IMR-90 (cell line): Measurements from ENCODE around the gene FRAS1. TPM values are rescaled to one million over a fixed set of nuclear protein-coding genes. Genes with fewer than 3 reads are reported as not detected.

ENCODE experiments used
- ATAC-seq: fragments of 200-7000 bp; cut with Tn5 transposase; 2 replicates; pipeline ENCODE4 v1.9.1; 2020; ENCODE audit warnings: low read depth, mild to moderate bottlenecking, moderate library complexity
- BruUV-seq: library from RNA; stranded (reverse); fragments of 400-500 nt; replicated peaks from 2 replicates; lab custom pipeline; 2021; lab: Mats Ljungman, UMichigan
- CTCF ChIA-PET: fragments of 300-600 bp; formaldehyde crosslinking; extraction: SDS; loops from one replicate; lab custom pipeline; 2021; ENCODE audit warnings: antibody characterized with exemption; lab: Yijun Ruan, JAX
- POLR2A ChIA-PET: fragments of 300-600 bp; sonication (Branson Sonifier 250); formaldehyde crosslinking; loops from one replicate; lab custom pipeline; 2022; ENCODE audit warnings: antibody characterized with exemption; ENCODE audit not compliant: unreplicated experiment; lab: Charles Lee
- DNase-seq: peaks from one replicate; pipeline ENCODE4 v3.0.0; 2013
- H2AFZ ChIP-seq: replicated peaks from 2 replicates; pipeline ENCODE3; 2013; ENCODE audit warnings: low read length, mild to moderate bottlenecking; ENCODE audit not compliant: poor library complexity
- H2AK5ac ChIP-seq: 2 replicates; pipeline ENCODE4 v1.6.1; 2013; ENCODE audit warnings: low read depth, low read length, inconsistent platforms
- H2AK9ac ChIP-seq: replicated peaks from 2 replicates; pipeline ENCODE3; 2013; ENCODE audit warnings: mild to moderate bottlenecking, low read depth, low read length, moderate library complexity; ENCODE audit not compliant: poor library complexity
- H2BK120ac ChIP-seq: 2 replicates; pipeline ENCODE4 v1.6.1; 2013; ENCODE audit warnings: low read depth, low read length, inconsistent platforms
- H2BK15ac ChIP-seq: 3 replicates; pipeline ENCODE4 v1.6.1; 2013; ENCODE audit warnings: low read depth, low read length, inconsistent platforms
- H2BK20ac ChIP-seq: 2 replicates; pipeline ENCODE4 v1.6.1; 2013; ENCODE audit warnings: low read depth, mild to moderate bottlenecking, inconsistent platforms, low read length, moderate library complexity
- H2BK5ac ChIP-seq: 2 replicates; pipeline ENCODE4 v1.6.1; 2013; ENCODE audit warnings: mild to moderate bottlenecking, low read depth, low read length, inconsistent platforms; ENCODE audit not compliant: poor library complexity, severe bottlenecking
- H3K14ac ChIP-seq: replicated peaks from 2 replicates; pipeline ENCODE4 v1.6.1; 2013; ENCODE audit warnings: low read depth, low read length, inconsistent platforms
- H3K18ac ChIP-seq: 2 replicates; pipeline ENCODE4 v1.6.1; 2013; ENCODE audit warnings: low read depth, low read length, control low read depth
- H3K23ac ChIP-seq: 2 replicates; pipeline ENCODE4 v1.6.1; 2013; ENCODE audit warnings: low read depth, low read length, inconsistent platforms
- H3K27ac ChIP-seq: 2 replicates; pipeline ENCODE4 v1.5.1; 2013; ENCODE audit warnings: mild to moderate bottlenecking, control low read depth, low read length; ENCODE audit not compliant: insufficient read depth
- H3K27me3 ChIP-seq: 2 replicates; pipeline ENCODE4 v1.6.1; 2013; ENCODE audit warnings: low read length; ENCODE audit not compliant: control insufficient read depth, insufficient read depth
- H3K36me3 ChIP-seq: 2 replicates; pipeline ENCODE4 v1.6.1; 2013; ENCODE audit warnings: low read length, mixed read lengths; ENCODE audit not compliant: control insufficient read depth, insufficient read depth
- H3K4ac ChIP-seq: 2 replicates; pipeline ENCODE4 v1.6.1; 2013; ENCODE audit warnings: low read depth, low read length, inconsistent platforms
- H3K4me1 ChIP-seq: 2 replicates; pipeline ENCODE4 v1.6.1; 2013; ENCODE audit warnings: low read length, mixed read lengths; ENCODE audit not compliant: control insufficient read depth, insufficient read depth
- H3K4me2 ChIP-seq: 2 replicates; pipeline ENCODE4 v1.6.1; 2013; ENCODE audit warnings: low read depth, mild to moderate bottlenecking, control low read depth, low read length, moderate library complexity
- H3K4me3 ChIP-seq: 2 replicates; pipeline ENCODE4 v1.5.1; 2013; ENCODE audit warnings: low read depth, mild to moderate bottlenecking, control low read depth, low read length, moderate library complexity; ENCODE audit not compliant: insufficient read depth
- H3K56ac ChIP-seq: 2 replicates; pipeline ENCODE4 v1.6.1; 2013; ENCODE audit warnings: low read length, inconsistent platforms; ENCODE audit not compliant: insufficient read depth; ENCODE audit errors: extremely low read depth
- H3K79me1 ChIP-seq, 2 experiments: 2 replicates each; pipeline ENCODE4 v1.6.1; 2013; ENCODE audit warnings: low read length in 2 of 2, inconsistent platforms in 1 of 2, low read depth in 1 of 2
- H3K9ac ChIP-seq: 2 replicates; pipeline ENCODE4 v1.6.1; 2013; ENCODE audit warnings: low read depth, low read length, control low read depth
- H3K9me1 ChIP-seq: 2 replicates; pipeline ENCODE4 v1.6.1; 2013; ENCODE audit warnings: low read length, inconsistent platforms; ENCODE audit not compliant: insufficient read depth
- H3K9me3 ChIP-seq: 2 replicates; pipeline ENCODE4 v1.6.1; 2013; ENCODE audit warnings: low read length; ENCODE audit not compliant: control insufficient read depth, insufficient read depth
- H4K20me1 ChIP-seq: 2 replicates; pipeline ENCODE4 v1.6.1; 2013; ENCODE audit warnings: low read length, inconsistent platforms; ENCODE audit not compliant: insufficient read depth
- H4K5ac ChIP-seq: 2 replicates; pipeline ENCODE4 v1.6.1; 2013; ENCODE audit warnings: mild to moderate bottlenecking, low read depth, low read length, control low read depth
- H4K8ac ChIP-seq, 2 experiments: 2 replicates each; pipeline ENCODE4 v1.6.1; 2013; ENCODE audit warnings: low read depth in 2 of 2, low read length in 2 of 2, control low read depth in 1 of 2, inconsistent platforms in 1 of 2
- H4K91ac ChIP-seq: 2 replicates; pipeline ENCODE4 v1.6.1; 2013; ENCODE audit warnings: low read depth, low read length, inconsistent platforms; ENCODE audit not compliant: insufficient read depth
- BHLHE40 ChIP-seq: fragments of 150-350 bp; IDR thresholded peaks from 2 replicates; pipeline ENCODE4 v1.6.1; 2016; ENCODE audit warnings: mild to moderate bottlenecking, low read depth, low read length
- CHD1 ChIP-seq: IDR thresholded peaks from 2 replicates; pipeline ENCODE4 v1.6.1; 2012; ENCODE audit warnings: low read depth, low read length, improper control_type of control experiment
- FOS ChIP-seq: fragments of 150-350 bp; IDR thresholded peaks from 2 replicates; pipeline ENCODE4 v1.6.1; 2016; ENCODE audit warnings: low read depth, low read length
- MAFK ChIP-seq: IDR thresholded peaks from 2 replicates; pipeline ENCODE4 v1.6.1; 2012; ENCODE audit warnings: low read depth, low read length, improper control_type of control experiment
- MAZ ChIP-seq: IDR thresholded peaks from 2 replicates; pipeline ENCODE4 v1.6.1; 2012; ENCODE audit warnings: low read depth, mild to moderate bottlenecking, low read length, improper control_type of control experiment, moderate library complexity, borderline replicate concordance
- MXI1 ChIP-seq: IDR thresholded peaks from 2 replicates; pipeline ENCODE4 v1.6.1; 2012; ENCODE audit warnings: low read depth, mild to moderate bottlenecking, low read length, moderate library complexity, borderline replicate concordance
- POLR2A ChIP-seq: IDR thresholded peaks from 2 replicates; pipeline ENCODE4 v1.6.1; 2012; ENCODE audit warnings: mild to moderate bottlenecking, low read depth, low read length
- RCOR1 ChIP-seq: IDR thresholded peaks from 2 replicates; pipeline ENCODE4 v1.6.1; 2012; ENCODE audit warnings: mild to moderate bottlenecking, low read length, improper control_type of control experiment; ENCODE audit not compliant: insufficient replicate concordance
- SMC3 ChIP-seq: fragments of 150-350 bp; IDR thresholded peaks from 2 replicates; pipeline ENCODE4 v1.6.1; 2016; ENCODE audit warnings: low read depth, mild to moderate bottlenecking, antibody characterized with exemption, low read length, moderate library complexity
- WGBS, 2 experiments: methylation state at CpG; one replicate each; pipeline versions ENCODE4 v1.1.5 to v1.1.7; 2013; ENCODE audit warnings: missing lambda C conversion rate in 2 of 2; ENCODE audit not compliant: insufficient read length in 1 of 2; ENCODE audit errors: extremely low coverage in 2 of 2; 5-methylcytosine and 5-hydroxymethylcytosine counted together
- dilution Hi-C: fragments of 300-500 bp; cut with HindIII; formaldehyde crosslinking; loops from one replicate; pipeline ENCODE4 v1.14.3; 2018; ENCODE audit warnings: low sequenced_read_pairs; ENCODE audit not compliant: unreplicated experiment
- in situ Hi-C: fragments of 300-500 bp; cut with MboI; formaldehyde crosslinking; loops from 3 replicates; pipeline ENCODE4 v1.14.3; 2019; ENCODE audit warnings: low sequenced_read_pairs, inconsistent platforms, mixed read lengths
- intact Hi-C: fragments of 100-400 bp; cut with micrococcal nuclease; formaldehyde crosslinking; loops from 2 replicates; pipeline ENCODE4 v1.10.0; 2022
- polyA plus RNA-seq, 3 experiments: library from polyadenylated mRNA; depleted of rRNA; stranded (reverse); fragments of >200 nt; gene quantifications; 2 replicates each; pipeline ENCODE4 v1.2.3, GENCODE V29; 2012; ENCODE audit warnings: low replicate concordance in 1 of 3
- total RNA-seq: library from RNA; depleted of rRNA; stranded (reverse); fragments of >200 nt; gene quantifications from 2 replicates; pipeline ENCODE4 v1.2.3, GENCODE V29; 2012
- TF ChIP-seq, protein P1 (sequence below): fragments of 150-350 bp; IDR thresholded peaks from 2 replicates; pipeline ENCODE4 v1.6.1; 2017; ENCODE audit warnings: mild to moderate bottlenecking, antibody characterized with exemption, low read length, low read depth

FRAS1 gene
- total and polyA plus RNA-seq, 2 of the 4 experiments (the other 2 are of a cell fraction) = under 0.01 to 0.03 TPM

DNA sequence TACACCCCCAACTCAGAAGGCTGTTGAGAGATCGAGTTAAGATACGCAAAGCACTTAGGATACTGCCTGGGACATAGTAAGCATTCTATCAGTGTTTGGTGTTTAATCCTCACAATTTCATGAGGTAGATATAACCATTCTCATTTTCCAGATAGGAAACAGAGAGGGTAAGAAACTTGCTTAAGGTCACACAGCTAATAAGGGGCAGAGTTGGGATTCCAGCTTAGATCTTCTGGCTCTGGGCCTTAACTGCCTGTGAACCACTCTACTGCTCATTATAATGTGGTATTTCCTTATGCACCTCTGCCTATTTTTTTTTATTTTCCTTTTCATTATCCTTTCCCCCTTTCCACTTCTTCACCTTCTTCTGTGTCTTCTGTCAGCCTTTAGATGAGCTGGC is 252.2 kb downstream of the FRAS1 start:
- Histone ChIP-seq H2BK15ac (no peak overlapping the region), H3K27me3 (peaks cover 3% of the 10 kb centered on the region), H4K20me1 (no peaks in the 10 kb centered on the region), H3K4ac (no peak overlapping the region), H3K4me2 (no peak overlapping the region), H3K9ac (no peak overlapping the region), H4K8ac (no peak overlapping the region), H3K9me3 (no peaks in the 10 kb centered on the region), H2BK120ac (no peak overlapping the region), H3K4me3 (no peak overlapping the region), H3K56ac (no peak overlapping the region), H3K27ac (no peak overlapping the region), H2AK9ac (no peak overlapping the region), H2BK5ac (no peak overlapping the region), H3K79me1 (no peaks in the 10 kb centered on the region), H4K91ac (no peak overlapping the region), H4K5ac (no peak overlapping the region), H3K18ac (no peak overlapping the region), H3K14ac (no peak overlapping the region), H2AFZ (no peak overlapping the region), H3K9me1 (no peaks in the 10 kb centered on the region), H2BK20ac (no peak overlapping the region), H3K4me1 (no peaks in the 10 kb centered on the region), H3K23ac (no peak overlapping the region), H2AK5ac (no peak overlapping the region), H3K36me3 (no peaks in the 10 kb centered on the region)
- in situ Hi-C loops (no loop called here), dilution Hi-C loops (no loop called here), intact Hi-C loops (no loop called here)
- no peak for ATAC-seq
- POLR2A ChIA-PET = no interaction called here
- WGBS, 2 experiments = no CpG with 5 or more reads among the region's 2 CpGs
- no peak for DNase-seq
- no TSS peak for BruUV-seq
- CTCF ChIA-PET = no interaction called here
- TF ChIP-seq SMC3 (no peak), MAFK (no peak), MAZ (no peak), POLR2A (no peak), MXI1 (no peak), BHLHE40 (no peak), FOS (no peak), RCOR1 (no peak), CHD1 (no peak)
- TF ChIP-seq, protein P1, sequence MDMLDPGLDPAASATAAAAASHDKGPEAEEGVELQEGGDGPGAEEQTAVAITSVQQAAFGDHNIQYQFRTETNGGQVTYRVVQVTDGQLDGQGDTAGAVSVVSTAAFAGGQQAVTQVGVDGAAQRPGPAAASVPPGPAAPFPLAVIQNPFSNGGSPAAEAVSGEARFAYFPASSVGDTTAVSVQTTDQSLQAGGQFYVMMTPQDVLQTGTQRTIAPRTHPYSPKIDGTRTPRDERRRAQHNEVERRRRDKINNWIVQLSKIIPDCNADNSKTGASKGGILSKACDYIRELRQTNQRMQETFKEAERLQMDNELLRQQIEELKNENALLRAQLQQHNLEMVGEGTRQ = no peak
